Effector memory CD4-positive, alpha-beta T cell (primary cell): ENCODE results near the gene CEP128.

ENCODE experiments used
- DNase-seq, 3 donors: peaks; one replicate each; pipeline ENCODE4 v3.0.0-alpha.2; 2020
- H3K27ac ChIP-seq: 2 replicates; pipeline ENCODE4 v1.7.0; 2013; ENCODE audit warnings: mild to moderate bottlenecking, low read length, moderate library complexity; ENCODE audit not compliant: insufficient read depth, poor library complexity, severe bottlenecking
- H3K27me3 ChIP-seq: replicated peaks from 2 replicates; pipeline ENCODE4 v1.7.0; 2013; ENCODE audit warnings: mild to moderate bottlenecking, low read length; ENCODE audit not compliant: insufficient read depth, control insufficient read depth, poor library complexity, severe bottlenecking
- H3K36me3 ChIP-seq: 2 replicates; pipeline ENCODE4 v1.7.0; 2013; ENCODE audit warnings: mild to moderate bottlenecking, low read length, moderate library complexity; ENCODE audit not compliant: control insufficient read depth, insufficient read depth
- H3K4me1 ChIP-seq: 2 replicates; pipeline ENCODE4 v1.7.0; 2013; ENCODE audit warnings: low read length, mild to moderate bottlenecking; ENCODE audit not compliant: control insufficient read depth, insufficient read depth, poor library complexity, severe bottlenecking
- H3K4me3 ChIP-seq: 2 replicates; pipeline ENCODE4 v1.7.0; 2013; ENCODE audit warnings: low read length, low read depth, mild to moderate bottlenecking; ENCODE audit not compliant: insufficient read depth, poor library complexity, severe bottlenecking
- H3K9me3 ChIP-seq: 2 replicates; pipeline ENCODE4 v1.7.0; 2013; ENCODE audit warnings: mild to moderate bottlenecking, low read length, moderate library complexity; ENCODE audit not compliant: control insufficient read depth

Gene CEP128

DNA sequence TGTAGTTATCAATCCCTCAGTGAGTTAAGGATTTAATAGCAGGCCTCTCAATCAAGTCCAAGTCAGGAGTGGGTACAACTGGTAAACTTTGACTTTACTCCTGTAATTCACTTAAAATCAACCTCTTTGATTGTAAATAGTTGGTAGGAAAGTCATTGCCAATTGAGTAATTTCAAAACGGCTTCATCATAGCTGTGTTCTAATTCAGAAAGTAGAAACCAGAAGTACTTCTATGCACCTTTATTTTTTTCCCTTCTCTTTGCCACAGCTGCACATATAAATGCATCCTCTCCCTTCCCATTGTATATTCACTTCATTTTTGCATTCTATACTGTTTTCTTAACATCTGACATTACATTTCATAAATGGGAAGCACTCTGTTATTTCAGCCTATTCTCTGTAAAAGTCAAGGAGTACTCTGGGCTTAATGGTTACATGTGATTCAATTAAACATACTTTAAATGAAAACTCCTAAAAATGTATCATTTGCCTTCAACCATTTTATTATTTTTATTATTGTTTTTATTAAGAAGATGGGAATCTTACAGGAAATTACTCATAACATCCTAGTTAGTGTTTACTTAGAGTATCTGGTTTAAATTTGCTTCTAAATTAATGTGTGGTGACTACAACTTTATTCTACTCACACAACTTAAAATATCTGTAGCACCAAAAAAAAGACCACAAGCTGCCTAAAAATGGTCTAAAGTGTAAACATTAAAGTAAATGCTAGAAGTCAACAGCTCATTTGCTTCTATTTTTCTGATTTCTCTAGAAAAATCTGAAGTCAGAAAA lies 171.2 kb downstream of the CEP128 start:
- Histone ChIP-seq H3K27ac (no peak overlapping the region), H3K4me1 (no peaks in the 10 kb centered on the region), H3K27me3 (no peaks in the 10 kb centered on the region), H3K4me3 (no peak overlapping the region), H3K9me3 (no peaks in the 10 kb centered on the region), H3K36me3 (no peaks in the 10 kb centered on the region)
- no peak for DNase-seq

DNA sequence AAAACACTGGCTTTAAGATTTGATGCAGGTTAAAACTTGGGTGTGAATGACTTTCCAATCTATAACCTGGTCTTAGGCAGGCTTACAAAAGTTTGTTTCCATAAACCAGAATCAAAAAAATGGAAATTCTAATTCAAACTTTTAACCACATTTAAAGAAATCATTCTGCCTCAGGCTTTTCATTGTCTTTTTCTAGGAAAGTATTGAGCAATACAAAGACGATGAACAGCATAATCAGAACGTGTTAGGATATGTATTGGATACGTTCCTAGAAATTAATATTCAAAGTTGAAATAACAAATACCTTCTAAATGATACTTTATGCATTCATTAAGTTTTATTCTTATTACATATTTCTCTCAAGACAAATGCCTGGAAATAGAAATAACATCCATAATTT lies 172.9 kb downstream of the CEP128 start:
- no peaks in the 10 kb centered on the region for H3K4me1 ChIP-seq
- H3K9me3 ChIP-seq, result no peaks in the 10 kb centered on the region
- H3K4me3 ChIP-seq, result no peak overlapping the region
- no peaks in the 10 kb centered on the region for H3K36me3 ChIP-seq
- no peak for DNase-seq
- H3K27me3 ChIP-seq, result no peaks in the 10 kb centered on the region
- H3K27ac ChIP-seq, result no peak overlapping the region

DNA sequence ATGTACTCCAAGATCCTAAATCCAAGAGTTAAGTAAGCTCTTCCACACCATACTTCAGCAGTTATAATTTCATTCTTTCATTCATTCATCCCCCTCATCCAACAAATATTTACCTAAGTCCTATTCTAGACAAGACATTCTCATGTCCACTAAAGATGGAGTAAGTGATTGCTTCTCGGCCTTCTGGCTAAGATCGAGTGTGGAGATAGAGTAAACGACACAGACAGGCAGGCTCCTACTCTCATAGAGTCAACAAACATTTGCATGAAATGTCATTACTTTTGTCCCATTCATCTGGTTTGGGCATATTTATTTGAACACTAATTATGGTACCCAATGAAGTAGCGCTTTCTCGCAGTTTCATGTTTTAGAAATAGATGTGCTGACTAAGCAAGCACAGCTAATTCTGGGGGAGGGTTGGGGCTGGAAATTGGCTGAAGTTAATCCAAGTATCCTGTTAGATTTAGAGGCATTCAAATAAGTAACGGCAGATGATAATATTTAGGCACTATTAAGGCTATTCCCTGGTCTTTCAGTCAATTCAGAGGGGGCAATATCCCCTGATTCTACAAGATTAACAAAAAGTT lies 176.5 kb downstream of the CEP128 start:
- DNase-seq, result no peak
- Histone ChIP-seq H3K4me1 (no peaks in the 10 kb centered on the region), H3K9me3 (no peaks in the 10 kb centered on the region), H3K4me3 (no peak overlapping the region), H3K27ac (no peak overlapping the region), H3K27me3 (no peaks in the 10 kb centered on the region), H3K36me3 (no peaks in the 10 kb centered on the region)

DNA sequence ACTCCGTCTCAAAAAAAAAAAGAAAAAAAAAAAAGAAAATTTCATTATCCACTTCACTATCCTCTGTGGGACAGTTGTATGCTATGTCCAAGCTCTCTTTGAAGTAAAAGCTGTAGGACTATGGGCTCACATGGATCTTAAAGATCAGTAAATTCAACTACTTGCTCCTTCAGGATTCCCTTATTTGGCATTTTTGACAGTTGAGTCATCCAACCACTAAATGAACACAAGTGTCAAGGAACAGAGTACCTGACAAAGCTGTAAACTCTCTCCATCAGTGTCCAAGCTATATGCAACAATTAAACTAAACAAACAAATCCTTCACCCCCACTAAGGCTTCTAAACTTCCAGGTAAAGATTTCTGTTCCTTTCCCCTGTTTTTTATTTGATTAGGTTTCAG lies 177.0 kb downstream of the CEP128 start:
- DNase-seq, result no peak
- Histone ChIP-seq H3K9me3 (no peaks in the 10 kb centered on the region), H3K27me3 (no peaks in the 10 kb centered on the region), H3K4me1 (no peaks in the 10 kb centered on the region), H3K27ac (no peak overlapping the region), H3K36me3 (no peaks in the 10 kb centered on the region), H3K4me3 (no peak overlapping the region)

DNA sequence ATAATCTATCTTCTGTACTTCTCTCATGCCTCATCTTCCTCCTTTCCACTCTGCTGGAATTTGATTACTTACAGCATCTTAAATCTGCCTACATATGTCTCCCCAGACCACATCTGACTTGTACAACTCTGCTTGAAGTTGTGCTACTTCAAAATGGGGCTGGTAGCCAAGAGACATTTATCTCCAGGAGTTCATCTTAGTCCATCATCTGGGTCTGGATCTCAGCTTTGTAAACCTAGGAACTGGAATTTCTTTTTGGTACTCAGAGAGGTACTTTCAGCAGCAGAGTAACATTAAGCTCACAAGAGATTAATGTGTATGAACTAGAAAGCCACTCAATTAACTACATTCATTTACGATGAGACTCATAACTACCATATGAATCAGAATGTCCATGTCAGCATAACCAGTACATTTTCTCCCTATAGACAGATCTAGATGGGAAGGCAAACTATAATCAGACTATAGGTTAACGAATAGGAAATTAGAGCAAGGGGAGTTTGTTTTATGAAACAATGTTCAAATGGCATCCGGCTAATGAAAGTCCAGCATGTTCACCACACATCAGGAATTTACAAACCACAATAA lies 178.8 kb downstream of the CEP128 start:
- Histone ChIP-seq H3K4me3 (no peak overlapping the region), H3K4me1 (no peaks in the 10 kb centered on the region), H3K27me3 (no peaks in the 10 kb centered on the region), H3K27ac (no peak overlapping the region), H3K9me3 (no peaks in the 10 kb centered on the region), H3K36me3 (no peaks in the 10 kb centered on the region)
- no peak for DNase-seq

DNA sequence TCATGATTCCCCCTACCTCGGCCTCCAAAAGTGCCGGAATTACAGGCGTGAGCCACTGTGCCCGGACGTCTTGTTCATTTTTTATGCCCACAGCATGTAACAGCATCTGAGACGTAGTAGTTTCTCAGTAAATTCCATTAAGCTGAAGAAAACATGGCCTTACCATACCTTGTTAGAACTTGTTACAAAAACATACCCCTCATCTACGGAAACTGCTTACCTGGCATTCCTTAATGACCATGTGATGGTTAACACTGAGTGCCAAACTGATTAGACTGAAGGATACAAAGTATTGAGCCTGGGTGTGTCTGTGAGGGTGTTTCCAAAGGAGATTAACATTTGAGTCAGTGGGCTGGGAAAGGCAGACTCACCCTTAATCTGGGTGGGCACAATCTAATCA lies 186.8 kb downstream of the CEP128 start:
- no peak for DNase-seq
- no peaks in the 10 kb centered on the region for H3K9me3 ChIP-seq
- no peaks in the 10 kb centered on the region for H3K36me3 ChIP-seq
- no peak overlapping the region for H3K27ac ChIP-seq
- H3K4me1 ChIP-seq, result no peaks in the 10 kb centered on the region
- no peak overlapping the region for H3K4me3 ChIP-seq
- no peaks in the 10 kb centered on the region for H3K27me3 ChIP-seq

DNA sequence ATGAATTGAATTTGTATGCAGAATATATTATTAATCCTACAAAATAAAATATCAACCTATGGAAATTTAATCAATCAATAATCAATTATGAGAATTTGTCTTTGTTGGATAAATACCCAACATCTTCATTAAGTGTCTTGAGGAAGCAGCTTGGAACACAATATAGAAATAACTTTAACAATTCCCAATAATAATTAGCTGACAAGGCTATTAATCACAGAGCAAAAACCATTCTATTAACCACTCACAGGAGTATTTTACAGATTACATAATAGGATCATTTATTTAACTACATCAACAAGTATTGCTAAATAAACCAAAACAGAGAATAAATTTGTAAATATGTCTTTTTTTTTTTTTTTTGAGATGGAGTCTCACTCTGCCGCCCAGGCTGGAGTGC lies 190.3 kb downstream of the CEP128 start:
- Histone ChIP-seq H3K27me3 (no peaks in the 10 kb centered on the region), H3K27ac (no peak overlapping the region), H3K4me1 (no peaks in the 10 kb centered on the region), H3K4me3 (no peak overlapping the region), H3K9me3 (no peaks in the 10 kb centered on the region), H3K36me3 (no peaks in the 10 kb centered on the region)
- DNase-seq, result no peak

DNA sequence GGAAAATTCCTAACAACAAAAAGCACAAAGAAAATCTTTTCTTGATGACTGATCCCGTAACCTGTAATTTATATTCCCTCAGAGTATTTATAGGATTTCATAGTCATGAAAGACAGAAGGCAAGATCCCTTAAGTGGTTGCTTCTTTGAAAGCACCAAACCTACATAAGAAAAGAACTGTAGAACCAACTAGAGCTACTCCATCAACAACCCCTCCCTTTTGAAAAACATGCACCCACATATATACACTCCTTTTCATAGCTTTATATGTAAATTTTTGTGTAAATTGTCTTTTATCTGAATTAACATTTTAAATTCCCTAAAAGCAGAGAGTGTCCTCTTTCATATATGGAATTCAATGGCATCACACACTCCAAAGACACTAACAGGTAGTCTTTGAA lies 215.3 kb downstream of the CEP128 start:
- Histone ChIP-seq H3K9me3 (no peaks in the 10 kb centered on the region), H3K4me1 (no peaks in the 10 kb centered on the region), H3K27me3 (no peaks in the 10 kb centered on the region), H3K36me3 (no peaks in the 10 kb centered on the region), H3K27ac (no peak overlapping the region), H3K4me3 (no peak overlapping the region)
- DNase-seq, result no peak

DNA sequence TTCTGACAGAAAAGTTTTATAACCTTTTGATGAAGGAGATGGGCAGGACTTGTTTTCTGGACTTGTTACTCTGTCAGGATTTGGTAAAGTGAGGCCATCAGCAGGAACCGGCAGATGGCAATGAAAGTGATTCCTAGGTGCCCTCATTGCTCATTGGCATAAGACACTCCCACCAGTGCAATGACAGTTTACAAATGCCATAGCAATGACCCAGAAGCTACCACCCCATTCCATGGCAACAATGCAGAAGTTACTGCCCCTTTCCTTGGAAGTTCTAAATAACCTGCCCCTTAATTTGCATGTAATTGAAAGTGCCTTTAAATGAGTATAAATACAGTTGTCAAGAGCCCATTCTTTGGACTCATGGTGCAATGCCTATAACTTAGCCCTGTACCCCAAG lies 222.6 kb downstream of the CEP128 start:
- H3K27ac ChIP-seq, result no peak overlapping the region
- H3K4me3 ChIP-seq, result no peak overlapping the region
- H3K9me3 ChIP-seq, result no peaks in the 10 kb centered on the region
- H3K27me3 ChIP-seq, result no peaks in the 10 kb centered on the region
- no peaks in the 10 kb centered on the region for H3K36me3 ChIP-seq
- H3K4me1 ChIP-seq, result no peaks in the 10 kb centered on the region
- DNase-seq, result no peak

DNA sequence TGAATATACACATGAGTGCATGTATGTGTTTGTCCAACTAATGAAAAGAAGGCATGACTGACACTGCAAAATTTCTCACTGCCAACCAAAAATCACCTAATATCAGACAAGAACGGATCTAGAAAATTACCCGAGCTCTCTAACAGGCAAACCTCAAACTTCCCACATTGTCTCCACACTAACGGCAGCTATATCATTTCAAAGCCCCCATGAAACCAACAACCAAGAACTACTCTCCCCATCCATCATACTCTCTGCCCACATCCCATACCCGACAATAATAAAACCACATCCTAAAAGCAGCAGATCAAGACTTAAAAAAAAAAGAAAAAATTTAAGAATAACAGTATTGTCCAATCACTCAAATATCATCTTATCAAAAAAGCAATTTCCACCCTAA lies 227.1 kb downstream of the CEP128 start:
- Histone ChIP-seq H3K4me3 (no peak overlapping the region), H3K4me1 (no peaks in the 10 kb centered on the region), H3K27me3 (no peaks in the 10 kb centered on the region), H3K9me3 (no peaks in the 10 kb centered on the region), H3K27ac (no peak overlapping the region), H3K36me3 (no peaks in the 10 kb centered on the region)
- DNase-seq, result no peak
